HT-29 (cell line): ENCODE measurements around the gene DSCAML1. TPM values are rescaled to one million over a fixed set of nuclear protein-coding genes. Genes with fewer than 3 reads are reported as not detected.

Experiments
- DNase-seq: peaks from one replicate; pipeline ENCODE4 v3.0.0-alpha.2; 2015; ENCODE audit warnings: low spot score
- total RNA-seq: library from RNA; depleted of rRNA; stranded (reverse); fragments of >200 nt; shearing (Covaris generic); gene quantifications from 2 replicates; pipeline ENCODE4 v1.2.3, GENCODE V29; 2014

The DSCAML1 gene
- total RNA-seq, 1 experiment from 2014 or later, result not detected

DNA sequence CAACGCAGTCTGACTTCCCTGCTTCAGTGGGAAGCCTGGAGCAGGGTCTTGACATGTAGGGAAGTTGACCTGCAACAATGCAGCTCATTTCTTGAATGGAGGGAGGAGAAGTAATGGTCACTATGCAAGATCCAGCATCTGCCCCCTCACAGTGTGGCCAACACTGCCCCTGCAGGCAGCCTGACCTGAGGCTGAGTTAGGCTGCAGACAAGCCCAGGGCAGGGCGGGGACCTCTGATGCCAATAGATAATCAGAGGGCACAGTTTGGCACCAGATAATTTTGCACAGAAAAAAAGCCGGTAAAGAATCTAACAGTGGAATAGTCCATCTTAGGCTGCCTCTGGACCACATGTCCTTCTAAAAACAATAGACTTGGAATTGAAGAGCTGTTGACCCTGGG is 182.3 kb downstream of the DSCAML1 start:
- DNase-seq, result peak; percentile 23

DNA sequence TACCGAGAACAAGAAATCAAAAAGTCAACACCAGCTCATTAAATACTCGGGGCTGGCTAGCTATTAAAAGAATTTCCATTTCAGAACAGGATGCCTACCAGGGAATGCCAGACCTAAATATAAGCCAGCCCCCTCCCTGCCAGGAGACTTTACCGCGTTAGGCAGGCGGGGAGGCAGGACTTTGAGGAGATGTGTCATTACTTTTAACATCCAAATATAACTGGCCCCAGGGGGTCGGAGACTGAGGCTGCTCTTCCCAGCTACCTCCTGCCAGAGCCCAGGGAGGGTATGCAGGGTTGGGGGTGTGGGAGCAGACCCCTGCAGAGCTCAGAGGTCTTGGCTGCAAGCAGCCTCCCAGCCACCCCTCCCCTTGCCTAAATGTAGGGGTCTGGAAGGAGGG is 183.5 kb downstream of the DSCAML1 start:
- no peak for DNase-seq

DNA sequence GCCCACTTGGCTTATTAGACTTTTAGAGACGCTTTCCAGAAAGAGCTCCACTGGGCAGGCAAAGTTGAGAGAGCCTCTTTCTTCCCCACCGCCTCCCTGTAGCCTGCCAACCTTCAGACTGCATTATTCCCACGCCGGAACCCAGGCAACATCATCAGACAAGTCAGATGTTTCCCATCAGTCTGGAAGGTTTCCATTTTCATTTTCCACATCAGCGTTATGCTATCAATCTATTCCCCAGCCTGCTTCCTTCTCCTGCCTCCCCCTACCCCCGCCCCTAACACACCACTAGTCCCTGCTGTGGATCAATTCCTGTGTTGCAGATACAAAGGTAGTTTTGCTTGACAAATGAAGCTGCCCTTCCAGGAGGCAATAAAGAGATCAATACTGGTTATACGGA is 184.8 kb downstream of the DSCAML1 start:
- DNase-seq, result no peak

DNA sequence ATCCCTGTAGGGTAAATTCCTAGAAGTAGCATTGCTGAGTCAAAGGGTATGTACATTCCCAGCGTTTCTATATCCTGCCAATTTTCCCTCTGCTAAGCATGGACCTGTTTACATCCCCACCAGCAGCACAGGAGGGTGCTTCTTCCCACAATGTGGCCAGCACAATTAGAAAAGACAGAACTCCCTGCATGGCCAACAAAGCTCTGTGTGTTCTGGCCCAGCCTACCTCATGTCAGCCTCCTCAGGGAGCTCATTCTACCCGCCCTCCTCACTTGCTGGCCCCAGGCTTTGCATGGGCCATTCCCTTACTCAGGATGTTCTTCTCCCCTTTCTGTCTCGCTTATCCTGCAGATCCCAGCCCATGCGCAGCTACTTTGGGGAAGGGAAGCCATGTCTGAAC is 186.1 kb downstream of the DSCAML1 start:
- DNase-seq, result no peak

DNA sequence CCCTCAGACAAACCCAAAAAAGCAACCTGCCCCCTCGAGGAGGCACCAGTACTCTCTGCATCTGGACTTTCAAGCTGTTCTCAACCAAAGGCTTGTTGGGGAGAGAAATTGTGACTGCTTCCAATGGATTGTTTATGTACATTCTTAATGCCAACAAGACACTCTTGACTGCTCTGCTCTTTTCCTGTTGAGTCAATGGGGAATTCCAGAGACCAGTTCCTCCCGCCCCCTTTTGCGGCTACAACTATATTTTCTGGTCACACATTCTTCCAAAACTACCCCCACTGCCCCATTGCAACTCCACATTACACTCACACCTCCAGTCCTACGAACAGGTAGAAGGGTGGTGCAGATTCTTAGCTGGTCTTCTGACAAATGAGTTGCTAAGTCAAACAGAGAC is 187.0 kb downstream of the DSCAML1 start:
- no peak for DNase-seq

DNA sequence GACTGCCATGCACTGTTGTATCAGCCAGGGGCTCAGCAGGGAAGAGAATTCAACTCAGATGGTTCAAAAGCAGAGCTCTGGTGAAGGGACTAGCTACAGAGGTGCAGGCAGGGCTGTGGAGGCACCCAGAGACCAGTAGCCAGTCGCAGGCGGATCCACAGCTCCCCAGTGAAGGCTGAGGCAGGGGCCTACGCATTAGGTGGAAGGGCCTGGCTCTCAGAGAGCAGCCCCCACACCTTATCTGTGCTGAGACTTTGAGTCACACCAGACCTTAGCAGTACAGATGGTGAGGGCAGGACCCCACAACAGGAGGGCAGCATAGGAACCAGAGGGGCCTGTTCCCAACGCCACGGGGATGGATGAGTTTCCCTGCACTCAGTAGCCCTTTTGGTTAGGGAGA is 189.6 kb downstream of the DSCAML1 start:
- DNase-seq, result no peak

DNA sequence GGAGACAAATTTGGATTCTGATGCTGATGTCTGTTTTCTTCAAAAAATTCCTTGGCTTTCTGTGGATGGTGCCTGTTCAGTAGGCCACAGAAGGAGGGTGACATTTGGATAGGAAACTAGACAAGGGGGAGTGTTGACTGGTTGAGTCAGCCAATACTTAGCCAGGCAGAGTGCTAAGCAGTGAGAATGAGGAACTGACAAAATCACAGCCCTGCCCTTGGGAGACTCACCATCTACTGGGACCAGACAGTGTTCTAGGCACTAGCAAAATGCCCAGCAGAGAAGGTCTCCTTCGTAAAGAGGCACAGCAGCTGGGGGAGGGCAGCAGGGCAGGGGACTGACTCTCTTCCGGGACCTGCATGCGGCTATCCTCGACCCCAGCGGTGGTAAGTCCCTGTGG is 190.2 kb downstream of the DSCAML1 start:
- DNase-seq, result no peak

DNA sequence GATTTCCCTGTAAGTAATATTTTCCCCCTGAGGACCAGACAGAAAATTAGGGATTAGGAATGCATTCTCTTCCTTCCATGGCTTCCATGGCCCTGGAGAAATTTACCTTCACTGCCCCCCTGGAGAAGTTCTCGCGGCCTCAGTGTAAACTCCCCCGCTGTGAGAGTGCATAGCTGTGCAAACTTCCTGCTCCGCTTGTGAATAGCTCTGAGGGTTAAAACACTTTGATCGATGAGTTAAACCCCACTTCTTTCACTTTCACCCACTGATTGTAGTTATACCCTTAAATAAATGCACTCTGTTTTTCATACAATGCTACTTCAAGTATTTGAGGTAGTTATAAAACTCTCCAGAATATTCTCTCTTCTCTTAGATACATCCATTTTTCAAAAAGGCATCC is 190.8 kb downstream of the DSCAML1 start:
- DNase-seq, result no peak

DNA sequence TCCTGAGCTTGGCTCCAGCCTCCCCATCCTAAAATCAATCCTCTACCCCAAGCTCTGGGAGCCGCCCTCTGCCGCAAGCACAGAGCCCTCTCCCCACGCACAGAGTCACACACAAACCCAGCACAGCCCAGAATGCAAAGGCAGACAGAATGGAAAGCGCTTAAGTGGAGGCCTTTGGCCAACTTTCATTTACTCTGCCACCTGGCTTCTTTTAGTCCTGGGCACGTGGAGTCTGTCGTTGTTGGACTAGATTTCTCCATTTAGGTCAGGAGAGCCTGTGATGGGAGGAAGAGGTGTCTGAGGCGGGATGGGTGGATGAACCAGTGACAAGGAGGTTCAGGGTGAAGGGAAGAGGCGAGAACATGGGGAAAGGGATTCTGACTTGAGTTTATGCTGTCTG is 191.7 kb downstream of the DSCAML1 start:
- no peak for DNase-seq

DNA sequence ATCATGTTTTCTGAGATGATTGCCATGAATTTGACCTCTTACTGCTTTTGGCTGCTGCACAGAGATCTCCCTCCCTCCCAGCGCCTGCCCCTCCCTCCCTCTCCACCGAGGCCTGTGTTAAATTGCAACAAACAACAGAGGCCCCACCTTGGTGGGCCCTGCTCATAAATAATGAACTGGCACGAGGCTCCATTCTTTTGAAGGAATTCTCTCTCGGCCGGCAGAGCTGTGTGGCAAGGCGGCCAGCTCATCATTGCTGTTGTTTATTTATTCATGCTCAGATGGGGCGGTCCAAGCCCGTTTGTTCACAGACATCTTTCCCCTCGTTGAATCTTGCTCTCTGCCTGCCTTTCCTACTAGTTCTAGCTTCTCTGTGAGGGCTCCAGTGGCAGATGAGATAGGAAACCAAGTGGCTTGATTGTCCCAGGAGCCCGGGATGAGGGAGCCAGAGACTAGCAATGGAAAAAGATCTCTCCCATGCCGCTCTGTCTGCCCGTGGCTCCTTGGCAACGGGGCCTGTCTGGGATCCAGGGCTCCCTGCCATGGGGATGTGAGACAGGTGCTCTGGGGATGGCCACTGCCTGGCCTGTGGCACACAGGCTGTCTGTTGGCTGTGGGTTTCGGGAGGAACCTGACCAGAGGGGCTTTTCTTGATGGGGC is 192.6 kb downstream of the DSCAML1 start:
- DNase-seq, result no peak

DNA sequence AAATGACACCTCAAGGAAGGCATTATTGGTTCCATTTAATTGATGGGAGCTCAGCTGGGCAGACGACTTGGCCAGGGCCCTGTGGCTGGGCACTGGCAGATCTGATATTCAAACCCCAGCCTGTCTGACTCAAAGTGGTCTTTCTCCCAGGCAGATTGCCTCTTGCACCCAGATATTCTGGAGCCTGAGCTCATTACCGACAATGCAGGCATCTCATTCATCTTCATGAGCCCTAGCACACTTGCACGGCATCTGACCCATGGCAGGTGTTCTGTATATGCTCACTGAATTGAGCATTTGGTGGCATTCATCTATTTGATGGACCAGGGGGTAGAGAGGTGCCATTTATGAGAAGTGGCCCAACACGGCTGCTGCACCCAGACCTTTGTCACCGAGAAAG is 193.1 kb downstream of the DSCAML1 start:
- DNase-seq, result no peak

DNA sequence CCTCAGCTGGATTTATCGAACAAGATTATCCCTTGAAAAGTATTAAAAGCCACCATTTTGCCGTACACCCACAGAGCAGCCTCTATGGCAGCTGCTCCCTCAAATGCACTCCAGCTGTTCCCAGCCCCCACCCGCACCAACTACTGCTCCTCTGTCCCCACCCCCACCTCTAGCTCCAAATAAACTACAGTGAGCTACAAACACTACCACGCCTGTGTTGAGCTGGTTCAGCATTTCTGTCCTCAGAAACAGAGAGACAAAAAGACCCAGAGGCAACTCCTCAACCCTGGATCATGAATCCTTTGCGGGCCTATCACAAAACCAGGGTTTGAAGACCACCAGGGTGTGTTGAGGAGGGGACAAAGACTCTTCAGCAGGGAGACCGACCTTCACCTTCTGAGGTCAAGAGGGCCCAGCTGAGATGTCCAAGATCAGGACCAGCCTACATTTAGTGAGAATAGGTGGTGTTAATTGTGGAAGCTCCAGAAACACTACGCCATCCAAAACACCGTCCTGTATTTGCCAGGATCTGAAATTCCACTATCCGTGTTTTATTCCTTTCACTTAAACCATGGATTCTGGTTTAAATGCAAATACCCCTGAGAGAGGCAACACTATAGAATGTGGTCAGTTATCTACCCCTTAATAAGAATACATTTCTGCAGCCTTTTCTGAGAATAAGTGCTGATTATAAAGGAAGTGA is 195.9 kb downstream of the DSCAML1 start:
- no peak for DNase-seq

DNA sequence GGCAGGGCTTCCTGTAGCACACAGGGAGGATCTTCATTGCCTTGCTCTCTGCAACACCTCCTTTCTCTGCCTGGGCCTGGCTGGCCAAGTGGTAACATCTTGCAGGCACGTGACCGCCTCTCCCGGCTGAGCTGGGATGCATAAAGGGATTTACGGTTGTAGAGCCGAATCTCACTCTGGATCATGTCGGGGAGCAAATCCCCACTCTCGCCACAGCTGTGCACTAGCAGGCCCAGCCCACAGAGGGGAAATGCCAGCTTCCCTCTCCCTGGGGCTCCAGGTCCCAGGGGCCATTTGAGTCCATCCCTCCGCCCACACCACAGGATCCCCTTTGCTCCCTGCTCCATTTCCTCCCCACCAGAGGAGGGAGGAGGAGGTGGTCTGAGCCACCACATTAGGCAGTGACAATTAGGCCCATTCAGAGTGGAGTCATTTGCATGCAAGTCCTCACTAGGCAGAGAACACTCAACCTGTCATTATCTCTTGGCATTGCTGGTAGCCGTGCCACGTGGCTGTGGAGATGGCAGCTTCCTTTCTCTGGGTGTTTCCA is 196.7 kb downstream of the DSCAML1 start:
- no peak for DNase-seq

DNA sequence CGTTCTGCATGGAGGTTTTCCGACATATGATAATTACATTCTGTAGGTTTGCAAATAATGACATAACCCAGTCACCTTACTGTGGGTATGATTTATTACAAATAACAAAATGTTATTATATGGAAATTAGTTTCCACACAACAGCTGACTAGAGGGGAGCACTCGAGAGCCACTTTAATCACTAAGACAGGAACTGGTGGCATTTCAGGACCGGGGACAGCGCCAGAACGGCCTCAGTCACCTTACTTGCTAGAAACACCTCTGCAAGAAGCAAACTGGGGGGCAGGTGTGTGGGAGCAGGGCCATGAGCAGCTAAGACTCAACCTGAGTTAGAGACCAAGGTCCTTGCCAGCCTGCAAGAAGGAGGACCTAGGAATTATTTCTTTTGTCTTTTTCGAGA is 199.9 kb downstream of the DSCAML1 start:
- DNase-seq, result peak; percentile 64

DNA sequence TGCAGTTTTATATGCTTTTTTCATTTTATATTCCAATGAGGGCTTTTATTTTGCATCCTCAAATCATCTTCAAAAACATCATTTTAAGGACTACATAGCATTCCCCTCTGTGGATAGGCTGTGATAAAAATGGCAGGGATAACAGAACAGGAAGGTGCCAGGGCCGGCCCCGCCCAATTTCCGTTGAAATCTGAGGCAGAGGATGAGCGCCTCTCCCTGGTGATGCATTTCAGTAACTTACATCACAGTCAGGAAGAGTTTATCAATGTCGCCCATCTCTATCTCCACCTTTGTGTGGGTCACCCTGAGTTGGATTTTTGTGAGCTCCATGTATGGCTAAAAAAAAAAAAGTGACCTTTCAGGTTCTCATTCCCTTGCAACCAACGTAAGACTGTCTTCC is 201.6 kb downstream of the DSCAML1 start:
- no peak for DNase-seq

DNA sequence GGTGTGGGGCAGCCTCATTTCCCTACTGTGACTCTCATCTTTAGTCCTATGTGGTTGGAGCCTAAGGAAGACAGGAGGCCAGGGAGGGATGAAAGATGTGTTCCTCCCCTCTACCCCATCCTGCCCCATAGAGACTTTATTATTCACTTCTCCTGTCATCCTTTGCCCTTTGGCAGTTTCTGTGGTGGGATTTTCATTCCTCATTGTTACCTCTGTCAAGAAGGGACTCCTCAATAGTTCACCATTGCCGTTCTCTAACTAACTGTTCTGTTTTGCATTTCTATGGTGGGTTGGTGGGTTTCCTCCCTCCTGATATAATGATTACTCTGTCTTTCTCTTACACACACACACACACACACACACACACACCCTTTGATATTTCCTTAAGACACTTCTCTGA is 202.3 kb downstream of the DSCAML1 start:
- no peak for DNase-seq

DNA sequence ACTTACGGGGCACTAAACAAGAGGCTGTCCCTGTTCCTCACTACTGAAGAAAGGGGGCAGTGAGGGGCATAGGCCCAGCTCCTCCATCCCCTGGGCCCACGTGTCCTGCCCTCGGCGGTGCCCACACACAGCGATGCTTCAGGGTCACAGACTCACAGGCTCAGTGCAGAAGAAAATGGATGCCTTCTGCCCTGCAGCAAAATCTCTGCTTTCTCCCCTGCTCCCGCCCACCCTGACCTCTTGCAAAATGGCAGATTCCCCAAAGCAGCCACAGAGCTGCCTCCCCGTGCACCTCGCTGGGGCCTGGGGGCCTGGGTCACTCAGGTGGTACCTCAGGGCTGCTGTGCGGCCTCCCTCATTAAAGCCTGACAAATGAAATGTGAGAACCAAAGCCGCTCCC is 204.0 kb downstream of the DSCAML1 start:
- no peak for DNase-seq

DNA sequence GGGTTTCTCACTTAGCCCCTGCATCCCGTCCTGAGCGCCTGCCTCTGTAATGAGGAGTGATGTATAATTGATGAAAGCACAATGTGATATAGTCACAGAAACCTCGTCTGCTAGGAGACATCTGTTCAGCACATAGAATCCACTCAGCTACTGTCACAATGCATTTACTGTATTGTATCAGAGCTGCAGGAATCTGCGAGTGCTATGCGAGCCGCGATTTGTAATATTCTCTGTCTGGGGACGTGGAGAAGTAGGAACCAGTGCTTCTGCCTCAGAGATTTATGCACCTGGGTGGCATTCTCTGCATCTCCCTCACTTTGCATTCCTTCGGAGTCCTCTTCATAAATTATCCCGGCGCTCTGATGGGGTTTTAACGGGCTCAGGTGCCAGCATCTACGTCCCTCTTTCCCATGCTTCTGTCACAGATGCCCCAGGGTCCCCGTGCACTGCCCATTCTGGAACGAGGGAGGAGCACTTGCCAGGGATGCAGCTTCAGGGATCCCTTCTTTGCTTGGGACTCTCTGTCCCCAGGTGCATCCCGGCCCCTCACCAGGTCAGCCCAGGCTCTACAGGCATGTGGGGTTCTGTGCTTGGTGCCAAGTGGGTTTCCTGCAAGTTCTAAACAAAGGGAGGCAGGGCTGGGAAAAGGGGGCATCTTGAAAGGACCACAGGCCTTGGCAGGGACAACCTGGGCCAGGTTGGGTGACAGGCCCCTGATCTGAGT is 205.5 kb downstream of the DSCAML1 start:
- DNase-seq, result no peak

DNA sequence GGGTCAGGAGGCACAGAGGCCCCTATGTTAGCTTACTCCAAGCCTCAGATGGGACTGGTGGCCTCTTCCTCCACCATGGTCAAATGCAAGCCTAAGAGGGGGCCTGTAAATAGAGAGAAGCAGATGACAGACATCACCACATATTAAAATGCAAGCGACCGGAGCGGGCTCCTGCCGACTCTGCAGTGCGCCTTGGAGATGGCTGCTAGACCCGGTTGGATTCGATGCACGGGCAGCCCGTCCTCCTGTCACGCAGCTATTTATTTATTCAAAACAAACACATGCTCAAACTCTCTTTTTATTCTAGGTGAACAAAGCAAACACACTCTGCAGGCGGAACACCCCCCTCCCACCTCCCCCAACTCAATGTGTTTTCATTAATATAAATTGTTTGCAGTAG is 208.0 kb downstream of the DSCAML1 start:
- DNase-seq, result no peak

DNA sequence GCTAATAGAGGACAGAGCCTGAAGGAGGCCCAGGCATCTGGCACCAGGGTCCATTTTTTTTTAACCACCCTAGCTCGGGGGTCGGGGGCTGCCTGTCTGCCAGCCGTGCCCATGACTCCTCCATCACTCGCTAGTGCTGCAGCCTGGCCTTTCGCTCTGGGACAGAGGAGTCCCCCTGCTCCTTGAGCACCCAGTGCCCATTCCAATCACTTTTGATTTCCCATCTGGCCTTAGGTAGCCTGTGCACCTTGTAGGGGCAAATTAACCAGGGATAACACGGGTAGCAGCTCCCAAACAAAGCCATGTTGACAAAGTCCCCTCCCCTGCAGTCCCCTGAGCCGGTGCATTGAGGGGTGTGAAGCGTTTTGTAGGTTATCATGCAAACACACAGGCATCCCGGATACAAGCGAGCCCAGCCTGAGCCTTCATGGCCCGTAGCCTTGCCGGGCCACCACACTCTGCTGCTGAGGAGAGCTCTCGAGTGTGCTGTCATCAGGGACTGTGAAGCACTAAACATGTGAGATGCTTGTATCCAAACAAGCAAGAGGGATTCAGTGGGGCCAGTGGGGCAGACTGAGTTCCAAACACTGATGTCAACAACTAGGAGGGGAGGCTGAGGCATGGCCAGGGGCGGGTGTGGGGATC is 208.7 kb downstream of the DSCAML1 start:
- DNase-seq, result no peak

DNA sequence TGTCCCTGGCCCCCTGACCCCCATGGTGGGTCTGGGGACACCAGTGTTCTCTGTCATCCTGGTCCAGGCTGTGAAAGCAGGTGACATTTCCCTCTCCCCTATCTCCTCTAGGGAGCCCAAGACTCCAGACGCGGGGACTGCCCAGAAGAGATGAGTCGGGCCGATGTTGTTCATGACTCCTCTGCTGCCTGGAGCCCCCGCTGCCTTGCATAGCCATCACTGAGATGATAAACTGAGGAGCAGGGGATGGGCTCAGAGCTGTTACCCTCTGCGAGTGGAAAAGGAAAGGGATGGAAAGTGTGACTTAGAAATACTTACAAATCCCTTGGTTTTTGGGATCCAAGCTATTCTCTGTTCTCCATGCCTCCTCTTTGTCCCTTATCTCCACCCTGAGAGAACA is 209.6 kb downstream of the DSCAML1 start:
- DNase-seq, result no peak

DNA sequence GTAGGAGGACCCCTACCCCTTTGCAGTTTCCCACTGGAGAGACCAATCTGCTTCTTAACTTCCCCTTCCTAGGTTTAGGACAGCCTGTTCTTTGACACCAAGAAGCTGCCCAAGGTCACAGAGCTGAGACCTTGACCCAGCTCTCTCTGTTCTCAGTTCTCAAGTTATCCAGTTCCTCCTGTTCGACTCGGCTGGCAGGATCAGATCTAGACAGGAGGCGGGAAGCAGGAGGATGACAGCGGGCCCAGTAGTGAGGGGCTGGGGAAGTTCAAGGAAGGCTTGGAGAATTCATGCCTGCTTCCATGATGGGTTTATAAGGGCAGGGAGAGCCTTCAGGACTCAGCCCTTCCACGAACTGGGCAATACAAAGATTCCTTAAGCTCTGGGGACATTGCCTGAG is 210.6 kb downstream of the DSCAML1 start:
- no peak for DNase-seq
